Parietal lobe (tissue), 1 donor: Measurements from ENCODE around the gene NAA20. TPM values are rescaled to one million over a fixed set of nuclear protein-coding genes. Genes with fewer than 3 reads are reported as not detected.

Experiments used
- total RNA-seq: library from RNA; depleted of rRNA; stranded (reverse); fragments of >200 nt; gene quantifications from one replicate; pipeline ENCODE4 v1.2.3, GENCODE V29; 2014

Gene NAA20
- 28.5 TPM for total RNA-seq

GRCh38 chr20:20017001-20017843 is at the start of gene NAA20:
Gene NAA20 (plus strand): TSS chr20:20017362. CDS start chr20:20017397, 35 bp downstream.

GRCh38 chr20:20052074-20052970 is 35.2 kb downstream of the NAA20 start, which contains the start of the genes CFAP61 and CRNKL1:
Gene CFAP61 (plus strand): TSS chr20:20052532. CDS start chr20:20056654, 4,122 bp downstream.
Gene CRNKL1 (minus strand): TSS chr20:20052466. CDS start chr20:20052342, 124 bp downstream.

Other genes with a start within 250 kb of the NAA20 start
- 59.8 TPM for gene CRNKL1, start 35.1 kb downstream of the NAA20 start, total RNA-seq
- gene CFAP61, start 35.2 kb downstream of the NAA20 start, total RNA-seq, result 3.1 TPM